ENCODE data around the gene IVL.

DNA sequence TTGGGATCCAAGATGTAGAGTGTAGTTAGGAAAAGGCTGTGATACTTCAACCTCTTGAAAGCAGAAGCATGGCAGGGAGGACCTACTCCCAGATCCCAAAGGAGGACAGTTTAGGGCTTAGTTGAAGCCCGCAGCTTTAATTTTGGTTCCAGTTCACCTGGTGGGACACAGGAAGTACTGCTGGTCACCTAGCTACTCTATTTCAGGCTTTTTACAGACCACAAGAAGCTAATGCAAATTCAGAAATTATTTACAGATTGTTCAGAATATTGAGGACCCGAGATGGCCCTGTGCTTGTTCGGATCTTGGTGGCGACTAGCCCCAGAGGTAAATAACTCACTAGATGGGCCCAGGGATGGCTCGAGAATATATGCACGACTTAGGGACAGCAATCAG is 36.6 kb upstream of the IVL start:
- no peak for TF ChIP-seq CTCF (IDR thresholded peaks at IDR 0.05; ENCODE audit: low read depth, low read length)
- no peak for TF ChIP-seq EZH2phosphoT487 (IDR thresholded peaks at IDR 0.05; ENCODE audit: low read depth)

Data from OCI-LY3 (cell line).